ENCODE data around the gene GCLC. TPM values are rescaled to one million over a fixed set of nuclear protein-coding genes. Genes with fewer than 3 reads are reported as not detected.

Gene GCLC
- total RNA-seq, 2 donors from 2014 or later: 20.7 to 22.2 TPM

GRCh38 chr6:53510746-53511145 is 34.2 kb downstream of the GCLC start:
- DNase-seq: no peak
- Mint-ChIP-seq H3K4me3 (no peak overlapping the region), H3K27me3 (no peaks in the 10 kb centered on the region), H3K4me1 (no peaks in the 10 kb centered on the region), H3K36me3 (ENCODE audit: low read depth) (peaks cover 12% of the 10 kb centered on the region), H3K27ac (no peak overlapping the region)
- no peaks in the 10 kb centered on the region for H3K9me3 ChIP-seq (ENCODE audit: control insufficient read depth, low read length, poor library complexity, severe bottlenecking)
- ATAC-seq: no peak

- Mint-ChIP-seq H3K36me3 (ENCODE audit: low read depth) (peaks cover 10% of the 10 kb centered on the region), H3K27ac (no peak overlapping the region), H3K4me1 (no peaks in the 10 kb centered on the region), H3K4me3 (no peak overlapping the region), H3K27me3 (no peaks in the 10 kb centered on the region)
- no peak for ATAC-seq
- DNase-seq: no peak
- no peaks in the 10 kb centered on the region for H3K9me3 ChIP-seq (ENCODE audit: control insufficient read depth, low read length, poor library complexity, severe bottlenecking)
Measured at GRCh38 chr6:53506872-53507271, 38.0 kb downstream of the GCLC start.

- H3K9me3 ChIP-seq (ENCODE audit: control insufficient read depth, low read length, poor library complexity, severe bottlenecking): no peaks in the 10 kb centered on the region
- H3K4me3 Mint-ChIP-seq: no peak overlapping the region
- H3K27ac Mint-ChIP-seq: peak overlapping the region; percentile 56
- ATAC-seq (no peak), DNase-seq (no peak)
- H3K4me1 Mint-ChIP-seq: no peaks in the 10 kb centered on the region
- H3K27me3 Mint-ChIP-seq: no peaks in the 10 kb centered on the region
- peaks cover 7% of the 10 kb centered on the region for H3K36me3 Mint-ChIP-seq (ENCODE audit: low read depth)
Measured at GRCh38 chr6:53504512-53504911, 40.4 kb downstream of the GCLC start.

DNA sequence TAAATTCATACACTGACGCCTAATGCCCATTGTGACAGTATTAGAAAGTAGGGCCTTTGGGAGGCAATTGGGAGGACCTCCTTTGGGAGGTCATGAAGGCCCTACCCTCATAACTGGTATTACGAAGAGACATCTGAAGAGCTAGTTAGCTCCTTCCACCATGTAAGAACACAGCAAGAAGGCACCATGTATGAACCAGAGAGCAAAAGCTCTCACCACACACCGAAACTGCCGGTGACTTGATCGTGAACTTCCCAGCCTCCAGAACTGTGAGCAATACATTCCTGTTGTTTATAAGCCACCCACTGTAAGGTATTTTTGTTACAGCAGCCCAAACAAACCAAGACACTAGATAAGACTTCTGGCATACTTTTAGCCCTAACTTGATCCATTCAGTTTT is 41.8 kb downstream of the GCLC start:
- H3K27me3 Mint-ChIP-seq: no peaks in the 10 kb centered on the region
- H3K36me3 Mint-ChIP-seq (ENCODE audit: low read depth): peaks cover 4% of the 10 kb centered on the region
- H3K9me3 ChIP-seq (ENCODE audit: control insufficient read depth, low read length, poor library complexity, severe bottlenecking): no peaks in the 10 kb centered on the region
- H3K27ac Mint-ChIP-seq: no peak overlapping the region
- no peaks in the 10 kb centered on the region for H3K4me1 Mint-ChIP-seq
- H3K4me3 Mint-ChIP-seq: no peak overlapping the region
- DNase-seq (no peak), ATAC-seq (no peak)

- Mint-ChIP-seq H3K4me3 (no peak overlapping the region), H3K4me1 (no peaks in the 10 kb centered on the region), H3K27me3 (no peaks in the 10 kb centered on the region), H3K27ac (no peak overlapping the region), H3K36me3 (ENCODE audit: low read depth) (peaks cover 4% of the 10 kb centered on the region)
- no peak for ATAC-seq
- no peak for DNase-seq
- H3K9me3 ChIP-seq (ENCODE audit: control insufficient read depth, low read length, poor library complexity, severe bottlenecking): no peaks in the 10 kb centered on the region
Measured at GRCh38 chr6:53501432-53501831, 43.5 kb downstream of the GCLC start.

- DNase-seq (no peak), ATAC-seq (no peak)
- peaks cover 4% of the 10 kb centered on the region for H3K36me3 Mint-ChIP-seq (ENCODE audit: low read depth)
- H3K27me3 Mint-ChIP-seq: no peaks in the 10 kb centered on the region
- no peaks in the 10 kb centered on the region for H3K4me1 Mint-ChIP-seq
- H3K27ac Mint-ChIP-seq: no peak overlapping the region
- no peaks in the 10 kb centered on the region for H3K9me3 ChIP-seq (ENCODE audit: control insufficient read depth, low read length, poor library complexity, severe bottlenecking)
- H3K4me3 Mint-ChIP-seq: no peak overlapping the region
Measured at GRCh38 chr6:53500095-53500494, 44.8 kb downstream of the GCLC start.

DNA sequence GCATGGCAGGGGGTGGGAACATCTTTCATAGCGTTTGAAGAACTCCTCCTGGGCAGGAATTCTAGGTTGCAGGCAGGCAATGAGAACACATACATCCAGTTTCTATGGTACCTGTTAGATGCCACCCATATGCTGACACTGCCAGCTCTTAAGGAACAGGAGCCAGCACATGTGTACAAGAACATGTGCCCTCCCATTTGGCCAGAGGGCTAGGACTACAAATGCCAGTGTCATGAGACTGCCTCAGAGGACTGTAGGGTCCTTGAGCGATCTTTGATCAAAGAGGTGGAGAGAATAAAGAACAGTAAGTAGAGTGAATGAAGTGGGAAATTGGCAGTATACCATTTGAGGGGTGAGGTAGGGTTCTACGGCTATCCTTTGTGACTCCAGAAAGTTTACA is 45.8 kb downstream of the GCLC start:
- DNase-seq: no peak
- Mint-ChIP-seq H3K4me3 (no peak overlapping the region), H3K27me3 (peaks cover 7% of the 10 kb centered on the region), H3K36me3 (ENCODE audit: low read depth) (peaks cover 2% of the 10 kb centered on the region), H3K4me1 (no peaks in the 10 kb centered on the region), H3K27ac (no peak overlapping the region)
- no peak for ATAC-seq
- H3K9me3 ChIP-seq (ENCODE audit: control insufficient read depth, low read length, poor library complexity, severe bottlenecking): no peaks in the 10 kb centered on the region

- H3K27ac Mint-ChIP-seq: no peak overlapping the region
- H3K36me3 Mint-ChIP-seq (ENCODE audit: low read depth): peaks cover 2% of the 10 kb centered on the region
Measured at GRCh38 chr6:53498649-53499048, 46.3 kb downstream of the GCLC start.

GRCh38 chr6:53497905-53498304 is 47.0 kb downstream of the GCLC start:
- H3K9me3 ChIP-seq (ENCODE audit: control insufficient read depth, low read length, poor library complexity, severe bottlenecking): no peaks in the 10 kb centered on the region
- no peak overlapping the region for H3K27ac Mint-ChIP-seq
- peaks cover 2% of the 10 kb centered on the region for H3K36me3 Mint-ChIP-seq (ENCODE audit: low read depth)
- ATAC-seq (no peak), DNase-seq (no peak)
- peaks cover 4% of the 10 kb centered on the region for H3K4me1 Mint-ChIP-seq
- H3K4me3 Mint-ChIP-seq: no peak overlapping the region
- H3K27me3 Mint-ChIP-seq: peaks cover 7% of the 10 kb centered on the region

More at GRCh38 chr6:53498649-53499048, 46.3 kb downstream of the GCLC start:
- no peaks in the 10 kb centered on the region for H3K9me3 ChIP-seq (ENCODE audit: control insufficient read depth, low read length, poor library complexity, severe bottlenecking)
- H3K27me3 Mint-ChIP-seq: peaks cover 7% of the 10 kb centered on the region
- DNase-seq (no peak), ATAC-seq (no peak)
- H3K4me3 Mint-ChIP-seq: no peak overlapping the region
- no peaks in the 10 kb centered on the region for H3K4me1 Mint-ChIP-seq

DNA sequence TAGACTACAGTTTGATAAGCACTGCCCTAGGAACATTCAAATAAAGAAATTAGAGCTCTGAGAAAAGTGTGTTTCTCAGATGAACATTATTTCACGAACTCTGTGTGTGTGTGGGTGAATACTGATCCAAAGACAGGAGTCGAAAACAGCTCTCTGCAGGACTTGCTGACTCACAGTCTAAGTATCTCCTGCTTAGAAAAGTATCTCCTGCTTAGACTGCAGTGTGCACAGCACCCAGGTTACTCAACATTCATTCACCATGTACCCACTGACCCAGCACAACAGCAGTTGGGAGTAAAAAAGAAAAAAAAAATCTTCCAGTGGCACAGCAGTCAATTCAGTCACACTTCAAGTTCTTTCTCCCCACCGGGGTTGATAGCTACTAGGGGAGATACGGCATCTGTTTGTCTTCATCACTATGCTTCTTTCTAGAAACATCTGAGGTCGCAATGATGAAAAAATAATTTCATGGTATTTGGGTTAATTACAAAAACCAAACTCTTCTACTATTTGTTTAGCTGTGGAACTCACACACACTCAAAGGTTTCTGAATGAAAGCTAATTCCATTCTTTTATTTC is 48.0 kb downstream of the GCLC start:
- no peak overlapping the region for H3K27ac Mint-ChIP-seq
- H3K4me3 Mint-ChIP-seq: no peak overlapping the region
- peaks cover 7% of the 10 kb centered on the region for H3K27me3 Mint-ChIP-seq
- H3K36me3 Mint-ChIP-seq (ENCODE audit: low read depth): peaks cover 2% of the 10 kb centered on the region
- peaks cover 4% of the 10 kb centered on the region for H3K4me1 Mint-ChIP-seq
- ATAC-seq: no peak
- DNase-seq: no peak
- no peaks in the 10 kb centered on the region for H3K9me3 ChIP-seq (ENCODE audit: control insufficient read depth, low read length, poor library complexity, severe bottlenecking)

DNA sequence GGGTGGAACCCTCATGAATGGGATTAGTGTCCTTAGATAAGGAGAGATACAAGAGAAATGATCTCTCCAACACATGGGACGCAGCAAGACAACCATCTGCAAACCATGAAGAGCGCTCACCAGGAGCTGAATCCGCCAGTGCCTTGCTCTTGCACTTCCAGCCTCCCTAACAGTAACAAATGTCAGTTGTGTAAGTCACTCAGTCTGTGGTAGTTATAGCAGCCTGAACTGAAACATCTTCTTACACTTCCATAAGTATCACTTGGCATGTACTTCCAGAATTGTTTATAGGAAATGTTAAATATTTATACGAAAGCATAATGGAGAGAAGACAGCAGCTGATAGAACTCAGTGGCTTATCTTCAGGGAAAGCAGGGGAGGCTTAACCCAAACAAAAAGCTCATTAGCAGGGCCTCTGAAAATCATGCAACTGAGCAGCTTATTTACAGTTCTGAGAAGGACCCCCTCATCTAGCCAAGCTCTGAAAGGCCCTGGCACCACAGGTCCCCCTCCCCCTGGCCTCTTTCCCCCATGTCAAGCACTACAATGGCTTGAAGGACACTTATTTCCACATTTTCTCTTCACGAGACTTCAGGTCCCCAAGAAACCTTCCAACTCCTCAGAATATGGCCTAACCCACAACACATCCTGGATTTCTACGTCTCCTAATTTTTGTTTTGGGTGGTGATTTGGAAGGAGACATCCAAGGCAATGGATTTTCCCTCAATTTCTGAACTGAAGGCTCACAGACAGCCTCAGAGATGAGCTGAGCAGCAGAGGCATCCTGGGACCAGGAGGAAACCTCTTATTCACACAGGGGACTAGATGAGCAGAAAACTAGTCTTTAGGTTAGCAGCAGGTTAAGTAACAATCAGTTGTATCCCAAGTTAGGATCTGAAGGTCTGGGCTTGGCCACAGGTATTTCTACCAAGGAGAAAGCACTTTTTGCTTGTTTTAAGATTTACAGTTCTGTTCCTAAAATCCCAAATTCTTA is 49.1 kb downstream of the GCLC start:
- H3K4me1 Mint-ChIP-seq: peaks cover 4% of the 10 kb centered on the region
- peaks cover 7% of the 10 kb centered on the region for H3K27me3 Mint-ChIP-seq
- DNase-seq (no peak), ATAC-seq (no peak)
- no peaks in the 10 kb centered on the region for H3K9me3 ChIP-seq (ENCODE audit: control insufficient read depth, low read length, poor library complexity, severe bottlenecking)
- H3K36me3 Mint-ChIP-seq (ENCODE audit: low read depth): peaks cover 2% of the 10 kb centered on the region
- H3K27ac Mint-ChIP-seq: no peak overlapping the region
- no peak overlapping the region for H3K4me3 Mint-ChIP-seq

GRCh38 chr6:53494076-53494475 is 50.8 kb downstream of the GCLC start:
- no peak overlapping the region for H3K27ac Mint-ChIP-seq
- peaks cover 7% of the 10 kb centered on the region for H3K27me3 Mint-ChIP-seq
- H3K36me3 Mint-ChIP-seq (ENCODE audit: low read depth): peaks cover 2% of the 10 kb centered on the region
- no peak for DNase-seq
- H3K9me3 ChIP-seq (ENCODE audit: control insufficient read depth, low read length, poor library complexity, severe bottlenecking): no peaks in the 10 kb centered on the region
- no peak overlapping the region for H3K4me3 Mint-ChIP-seq
- ATAC-seq: no peak
- H3K4me1 Mint-ChIP-seq: peaks cover 4% of the 10 kb centered on the region

DNA sequence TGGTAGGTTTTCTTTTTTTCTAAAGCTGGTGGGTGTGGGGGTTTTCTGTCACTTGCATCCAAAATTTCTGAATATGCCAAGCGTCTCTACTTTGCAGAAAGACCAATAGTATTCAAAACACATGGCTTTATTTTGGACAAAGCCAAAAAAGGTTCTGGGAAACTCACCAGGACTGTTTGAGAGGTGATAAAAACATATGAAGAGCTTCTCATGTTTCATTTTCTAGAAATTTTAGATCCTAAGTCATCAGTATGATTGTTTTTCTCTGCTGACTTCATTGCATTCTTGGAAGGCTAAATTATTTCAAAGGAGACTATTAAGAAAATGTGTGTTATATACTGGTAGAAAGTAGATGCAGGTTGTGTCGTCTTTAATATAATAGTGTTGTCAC is 51.3 kb downstream of the GCLC start:
- peaks cover 4% of the 10 kb centered on the region for H3K4me1 Mint-ChIP-seq
- no peak overlapping the region for H3K27ac Mint-ChIP-seq
- H3K36me3 Mint-ChIP-seq (ENCODE audit: low read depth): peaks cover under 1% of the 10 kb centered on the region
- DNase-seq (no peak), ATAC-seq (no peak)
- H3K9me3 ChIP-seq (ENCODE audit: control insufficient read depth, low read length, poor library complexity, severe bottlenecking): no peaks in the 10 kb centered on the region
- H3K27me3 Mint-ChIP-seq: peaks cover 7% of the 10 kb centered on the region
- no peak overlapping the region for H3K4me3 Mint-ChIP-seq

Measured in T-helper 17 cell (primary cell).